HG02610 (cell line): ENCODE data around the gene TMEM221.
A peak's percentile ranks its signal among the peaks of the same experiment; 100 is the strongest.
"Not testable (repeated sequence)": the region's sequence is repeated elsewhere in the genome, so short reads cannot be mapped to it uniquely, and the experiment has no call there.

Experiments
- ATAC-seq: cut with Tn5 transposase; IDR thresholded peaks from one replicate; pipeline ENCODE4 v1.9.1; 2021; ENCODE audit warnings: mild to moderate bottlenecking, moderate library complexity; ENCODE audit not compliant: unreplicated experiment

TMEM221 gene

DNA sequence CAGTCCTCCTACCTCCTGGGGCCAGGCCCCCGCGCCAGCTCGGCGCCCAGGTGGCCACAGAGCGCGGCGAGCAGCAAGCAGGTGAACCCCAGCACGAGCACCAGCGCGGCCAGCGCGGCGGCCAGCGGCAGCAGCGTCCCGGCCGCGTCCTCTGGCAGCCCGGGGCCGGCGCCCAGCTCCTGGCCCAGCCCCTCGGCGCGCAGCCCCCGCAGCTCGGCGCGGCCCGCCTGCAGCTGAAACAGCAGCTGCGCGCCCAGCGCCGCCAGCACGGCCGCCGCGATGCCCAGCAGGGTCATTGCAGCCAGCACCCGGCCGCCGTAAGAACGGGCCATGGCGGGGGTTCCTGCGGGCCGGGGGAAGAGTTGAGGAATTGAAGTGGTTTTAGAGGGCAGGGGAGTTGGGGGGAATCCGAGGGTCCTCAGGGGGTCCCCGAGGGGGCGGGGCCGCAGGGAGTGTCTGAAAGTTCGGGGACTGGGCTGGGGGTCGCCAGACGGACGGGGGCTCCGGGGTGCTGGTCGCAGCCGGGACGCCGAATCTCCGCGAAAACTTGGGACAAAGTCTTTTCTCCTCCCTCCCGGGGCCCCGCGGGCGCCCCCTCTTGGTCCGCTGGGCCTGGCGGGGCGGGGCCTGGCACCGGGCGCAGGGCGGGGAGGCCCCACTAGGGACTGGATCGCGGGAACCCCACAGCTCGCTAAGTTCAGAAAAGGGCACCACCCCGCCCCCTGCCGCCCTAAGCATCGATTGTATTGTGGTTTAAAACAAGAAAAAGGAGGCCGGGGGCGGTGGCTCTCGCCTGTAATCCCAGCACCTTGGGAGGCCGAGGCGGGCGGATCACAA, at the start of gene TMEM221:
Gene TMEM221 (minus strand): TSS at position 538 of the 837 bp plus-strand sequence. CDS start 206 bp downstream, at position 332.
- no peak for ATAC-seq

DNA sequence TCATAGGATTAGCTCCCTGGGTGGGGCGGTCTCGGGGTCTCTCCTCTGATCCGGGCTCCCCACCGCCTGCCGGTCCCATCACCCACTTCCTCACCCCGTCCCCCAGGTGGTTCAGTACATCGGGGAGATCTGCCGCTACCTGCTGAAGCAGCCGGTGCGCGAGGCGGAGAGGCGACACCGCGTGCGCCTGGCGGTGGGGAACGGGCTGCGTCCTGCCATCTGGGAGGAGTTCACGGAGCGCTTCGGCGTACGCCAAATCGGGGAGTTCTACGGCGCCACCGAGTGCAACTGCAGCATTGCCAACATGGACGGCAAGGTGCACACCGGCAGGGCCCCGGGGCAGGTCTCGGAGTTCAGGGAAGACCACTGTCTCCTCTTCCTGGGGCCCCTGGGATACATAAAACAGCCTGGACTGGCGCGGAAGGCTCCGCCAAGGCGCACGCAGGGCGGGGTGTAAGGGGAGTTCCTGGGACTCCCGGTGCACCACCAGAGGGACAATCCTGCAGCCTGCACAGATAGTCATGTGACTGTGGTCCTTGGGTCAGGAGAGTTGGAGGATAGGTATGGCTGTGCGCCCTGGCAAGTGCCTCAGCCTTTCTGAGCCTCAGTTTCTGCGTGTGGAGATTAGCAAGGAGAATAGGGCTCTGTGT, 48.8 kb upstream of the TMEM221 start:
- no peak for ATAC-seq

DNA sequence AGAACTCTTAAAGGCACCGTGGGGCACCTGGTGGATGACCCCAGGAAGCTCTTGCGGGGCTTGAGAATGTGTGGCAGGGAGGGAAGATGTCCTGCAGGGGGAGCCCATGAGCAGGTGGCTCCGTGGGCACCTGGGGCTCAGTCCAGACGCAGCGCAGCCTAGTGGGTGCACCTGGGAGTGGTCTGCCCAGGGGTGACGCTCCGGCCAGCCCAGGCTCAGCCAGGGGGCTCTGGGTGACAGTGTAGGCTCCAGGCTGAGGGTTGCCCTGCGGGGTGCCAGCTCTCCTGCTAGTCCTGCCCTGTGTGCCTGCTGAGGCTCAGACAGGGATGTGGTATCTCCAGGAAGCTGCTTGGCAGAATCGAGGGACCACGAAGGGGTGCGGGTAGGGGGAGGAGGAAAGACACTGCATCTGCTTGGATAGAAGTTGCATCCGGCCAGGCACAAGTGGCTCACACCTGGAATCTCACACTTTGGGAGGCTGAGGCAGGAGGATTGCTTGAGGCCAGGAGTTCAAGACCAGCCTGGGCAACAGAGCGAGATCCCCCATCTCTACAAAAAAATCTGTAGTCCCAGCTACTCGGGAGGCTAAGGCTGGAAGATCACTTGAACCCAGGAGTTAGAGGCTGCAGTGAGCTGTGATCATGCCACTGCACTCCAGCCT, 48.0 kb upstream of the TMEM221 start:
- ATAC-seq = peak; percentile 73

DNA sequence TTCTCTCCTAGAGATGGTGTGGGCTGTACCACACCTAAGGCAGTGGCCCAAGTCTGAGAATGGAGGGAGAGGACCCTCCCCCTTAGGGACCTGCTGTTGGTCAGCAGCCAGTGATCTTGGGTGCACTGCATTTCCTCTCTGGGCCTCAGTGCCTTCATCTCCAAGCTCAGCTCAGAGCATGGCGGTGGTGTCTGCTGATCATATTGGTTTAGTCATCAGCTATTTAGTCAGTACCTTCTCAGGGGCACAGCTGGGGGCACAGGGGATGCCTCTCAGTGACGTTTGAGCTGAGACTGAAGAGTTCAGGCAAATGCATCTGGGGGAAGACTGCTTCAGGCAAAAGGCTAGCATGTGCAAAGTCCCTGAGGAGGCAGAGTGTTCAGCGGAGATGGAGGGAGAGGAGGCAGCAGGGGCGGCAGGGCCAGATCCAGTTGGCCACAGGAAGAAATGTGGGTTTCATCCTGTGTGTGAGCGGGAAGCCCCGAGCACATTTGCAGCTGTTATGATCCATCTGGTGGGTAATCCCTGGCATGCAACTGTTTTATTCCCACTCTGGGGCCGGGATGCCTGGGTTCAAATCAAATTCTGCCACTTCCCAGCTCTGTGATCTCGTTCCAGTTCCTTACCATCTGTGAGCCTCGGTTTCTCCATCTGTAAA, 47.3 kb upstream of the TMEM221 start:
- ATAC-seq = no peak

DNA sequence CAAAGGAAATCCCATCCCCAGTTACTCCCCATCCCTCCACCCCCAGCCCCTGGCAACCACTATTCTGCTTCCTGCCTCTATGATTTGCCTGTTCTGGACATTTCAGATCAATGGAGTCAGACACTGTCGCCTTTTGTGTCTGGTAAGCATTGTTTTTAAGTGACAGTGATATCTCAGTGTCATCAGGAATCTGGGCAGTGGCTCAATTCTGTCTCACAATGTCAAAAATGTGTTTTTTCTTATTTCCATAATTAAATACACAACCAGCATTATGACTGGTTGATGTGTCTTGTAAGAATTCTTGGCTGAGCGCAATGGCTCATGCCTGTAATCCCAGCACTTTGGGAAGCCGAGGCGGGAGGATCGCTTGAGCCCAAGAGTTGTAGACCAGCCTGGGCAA, 42.8 kb upstream of the TMEM221 start:
- no peak for ATAC-seq

DNA sequence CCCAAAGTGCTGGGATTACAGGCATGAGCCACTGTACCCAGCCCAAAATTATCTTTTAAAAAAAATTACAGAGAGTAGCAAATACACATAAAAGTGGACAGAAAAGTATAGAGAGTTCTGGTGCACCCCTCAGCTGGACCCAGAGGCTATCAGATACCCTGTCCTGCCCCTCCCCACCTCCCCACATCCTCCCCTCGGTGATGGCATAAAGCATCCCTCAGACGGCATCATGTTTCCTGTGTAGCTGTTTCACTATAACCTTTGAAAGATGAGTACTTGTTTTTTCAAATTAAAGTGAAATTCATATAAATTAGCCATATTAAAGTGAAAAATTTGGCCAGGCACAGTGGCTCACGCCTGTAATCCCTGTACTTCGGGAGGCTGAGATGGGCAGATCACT, 41.9 kb upstream of the TMEM221 start:
- no peak for ATAC-seq

DNA sequence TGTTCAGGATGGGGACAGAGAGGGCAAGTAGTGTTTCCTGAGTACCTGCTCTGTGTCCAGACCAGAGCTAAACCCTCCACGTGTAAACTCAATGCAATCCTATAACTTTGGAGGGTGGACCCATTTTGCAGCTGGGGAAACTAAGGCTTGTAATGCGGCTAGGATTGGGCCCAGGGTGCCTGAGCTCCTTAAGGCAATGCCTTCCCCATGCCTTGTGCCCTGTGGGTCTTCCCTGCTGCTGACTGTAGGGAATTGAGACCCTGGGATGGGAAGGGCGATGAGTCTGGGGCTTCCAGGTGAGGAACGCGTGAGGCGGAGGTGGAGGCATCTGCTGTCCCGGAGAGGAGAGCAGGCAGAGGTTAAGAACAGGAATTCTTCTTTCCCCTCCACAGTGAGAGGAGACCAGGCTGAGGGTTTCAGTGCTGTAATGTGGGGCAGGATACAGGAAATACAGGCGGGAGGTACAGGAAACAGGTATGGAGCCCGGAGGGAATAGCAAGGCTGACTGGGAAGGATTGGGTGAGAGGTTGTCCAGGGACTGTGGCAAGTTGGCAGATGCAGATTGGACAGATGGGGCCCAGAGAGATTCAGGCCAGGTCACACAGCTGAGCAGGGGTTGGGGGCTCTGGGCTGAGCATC, 41.0 kb upstream of the TMEM221 start:
- no peak for ATAC-seq

DNA sequence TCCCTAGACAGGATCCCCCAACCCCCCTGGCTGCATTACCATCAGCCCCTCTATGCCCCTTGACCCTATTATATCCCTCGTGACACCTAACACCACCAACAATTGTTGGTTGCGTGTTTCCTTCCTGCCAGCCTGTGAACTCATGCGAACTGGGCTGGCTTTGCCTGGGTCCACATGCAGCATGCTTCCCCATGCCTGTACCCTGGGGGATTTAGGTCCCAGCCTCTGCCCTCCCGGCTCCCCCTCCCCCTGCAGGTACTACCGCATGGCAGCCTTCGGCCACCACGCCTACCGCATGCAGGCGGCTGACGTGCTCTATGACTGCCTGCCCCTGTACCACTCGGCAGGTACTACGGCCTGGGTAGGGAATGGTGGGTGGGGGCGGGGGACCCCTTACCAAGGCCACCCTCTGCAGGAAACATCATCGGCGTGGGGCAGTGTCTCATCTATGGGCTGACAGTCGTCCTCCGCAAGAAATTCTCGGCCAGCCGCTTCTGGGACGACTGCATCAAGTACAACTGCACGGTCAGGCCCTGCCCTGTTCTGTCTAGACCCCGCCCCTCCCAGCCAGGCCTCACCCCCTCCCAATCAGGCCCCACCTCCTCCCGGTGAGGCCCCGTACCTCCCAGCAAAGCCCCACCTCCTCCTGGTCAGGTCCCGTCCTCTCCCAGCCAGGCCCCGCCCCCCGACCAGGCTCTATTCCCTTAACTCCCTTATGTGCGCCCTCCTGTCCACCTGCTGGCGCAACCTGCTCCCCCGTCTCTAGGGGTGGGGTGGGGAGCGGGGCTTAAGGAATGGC, 40.3 kb upstream of the TMEM221 start:
- ATAC-seq = no peak

DNA sequence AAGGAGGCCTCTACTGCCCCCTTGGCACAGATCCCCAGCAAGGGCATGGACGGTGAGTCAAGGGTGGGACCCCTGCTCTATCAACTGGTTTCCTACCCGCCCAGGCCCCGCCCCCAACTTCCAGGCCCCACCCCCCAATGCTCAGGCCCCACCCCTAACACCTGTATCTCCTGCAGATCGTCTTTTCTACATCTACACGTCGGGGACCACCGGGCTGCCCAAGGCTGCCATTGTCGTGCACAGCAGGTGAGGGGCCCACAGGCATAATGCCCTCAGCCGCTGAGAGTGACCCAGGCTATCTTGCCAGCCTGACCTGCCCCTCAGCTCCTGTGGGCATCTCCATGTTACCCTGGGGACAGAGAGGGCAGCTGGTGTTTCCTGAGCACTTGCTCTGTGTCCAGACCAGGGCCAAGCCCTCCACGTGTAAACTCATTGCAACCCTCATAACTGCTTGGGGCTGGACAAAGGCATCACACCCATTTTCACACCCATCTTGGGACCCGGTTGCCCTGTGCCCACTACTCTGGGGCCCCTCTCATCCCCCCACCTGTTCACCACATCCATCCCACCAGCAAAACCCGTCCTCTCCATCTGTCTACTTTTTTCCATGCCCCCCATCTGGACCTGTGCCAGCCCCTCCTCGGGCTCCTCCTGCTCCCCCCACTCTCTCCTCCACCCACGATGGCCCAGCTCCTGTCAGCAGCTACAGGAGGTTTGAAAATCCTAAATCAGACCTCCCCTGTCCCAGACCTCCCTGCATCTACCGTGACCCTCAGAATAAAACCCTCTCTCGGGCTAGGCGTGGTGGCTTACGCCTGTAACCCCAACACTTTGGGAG, 39.0 kb upstream of the TMEM221 start:
- ATAC-seq = no peak

DNA sequence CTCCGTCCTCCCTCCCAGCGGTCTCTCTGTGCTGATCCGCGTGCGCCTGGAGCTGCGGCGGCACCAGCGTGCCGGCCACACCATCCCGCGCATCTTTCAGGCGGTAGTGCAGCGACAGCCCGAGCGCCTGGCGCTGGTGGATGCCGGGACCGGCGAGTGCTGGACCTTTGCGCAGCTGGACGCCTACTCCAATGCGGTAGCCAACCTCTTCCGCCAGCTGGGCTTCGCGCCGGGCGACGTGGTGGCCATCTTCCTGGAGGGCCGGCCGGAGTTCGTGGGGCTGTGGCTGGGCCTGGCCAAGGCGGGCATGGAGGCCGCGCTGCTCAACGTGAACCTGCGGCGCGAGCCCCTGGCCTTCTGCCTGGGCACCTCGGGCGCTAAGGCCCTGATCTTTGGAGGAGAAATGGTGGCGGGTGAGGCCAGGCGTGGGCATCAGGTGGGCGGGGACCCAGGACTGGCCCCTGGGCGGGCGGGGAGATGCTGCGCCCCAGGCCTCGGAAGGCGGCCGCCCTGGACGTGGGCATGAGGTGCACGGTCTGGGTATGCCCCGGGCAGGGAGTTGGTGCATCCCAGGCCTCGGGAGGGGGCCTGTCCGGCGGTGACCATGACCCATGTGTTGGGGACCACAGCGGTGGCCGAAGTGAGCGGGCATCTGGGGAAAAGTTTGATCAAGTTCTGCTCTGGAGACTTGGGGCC, 38.2 kb upstream of the TMEM221 start:
- ATAC-seq = no peak

DNA sequence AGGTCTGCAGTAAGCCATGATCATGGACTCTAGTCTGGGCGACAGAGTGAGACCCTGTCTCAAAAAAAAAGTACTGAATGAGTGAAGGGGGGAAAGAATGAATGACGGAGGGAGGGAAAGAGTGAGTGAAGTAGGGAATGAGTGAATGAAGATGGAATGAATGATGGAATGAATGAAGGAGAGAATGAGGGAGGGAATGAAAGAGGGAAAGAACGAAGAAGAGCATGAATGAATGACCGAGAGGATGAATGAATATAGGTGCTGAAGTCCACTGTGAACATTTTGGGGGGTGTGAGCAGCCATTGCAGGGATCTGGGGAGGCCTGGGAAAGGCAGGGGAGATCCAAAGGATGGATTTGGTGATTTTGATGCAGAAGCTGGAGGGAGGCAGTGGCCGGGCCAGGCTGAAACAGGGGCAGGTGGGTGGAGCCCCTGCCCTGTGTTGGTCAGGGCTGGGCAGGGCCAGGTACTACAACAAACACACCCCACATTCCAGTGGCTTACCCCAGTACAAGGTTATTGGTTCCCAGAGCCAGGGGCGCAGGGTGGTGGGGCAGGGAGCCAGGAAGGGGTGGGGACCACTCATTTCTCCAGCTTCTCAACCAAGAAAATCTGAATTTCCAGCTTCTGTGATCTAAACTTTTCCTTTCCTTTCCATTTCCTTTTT, 36.2 kb upstream of the TMEM221 start:
- ATAC-seq = no peak

DNA sequence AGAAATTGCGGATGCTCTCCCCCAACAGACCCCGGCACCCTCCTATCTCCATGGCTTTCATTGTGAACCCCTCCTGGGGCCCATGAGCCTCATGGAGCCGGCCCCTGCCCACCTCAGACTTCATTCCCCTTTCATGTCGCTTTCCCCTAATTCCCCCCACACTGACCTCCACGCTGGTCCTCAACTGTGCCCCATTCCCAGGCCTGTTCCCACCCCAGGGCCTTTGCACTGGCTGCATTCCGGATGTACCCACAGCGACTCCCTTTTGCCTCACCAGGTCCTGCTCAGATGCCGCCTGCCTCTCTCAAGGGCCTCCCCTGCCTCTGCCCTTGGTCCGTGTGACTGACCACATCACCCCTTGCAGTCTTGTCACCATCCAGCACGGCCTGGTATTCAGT, 35.1 kb upstream of the TMEM221 start:
- no peak for ATAC-seq

DNA sequence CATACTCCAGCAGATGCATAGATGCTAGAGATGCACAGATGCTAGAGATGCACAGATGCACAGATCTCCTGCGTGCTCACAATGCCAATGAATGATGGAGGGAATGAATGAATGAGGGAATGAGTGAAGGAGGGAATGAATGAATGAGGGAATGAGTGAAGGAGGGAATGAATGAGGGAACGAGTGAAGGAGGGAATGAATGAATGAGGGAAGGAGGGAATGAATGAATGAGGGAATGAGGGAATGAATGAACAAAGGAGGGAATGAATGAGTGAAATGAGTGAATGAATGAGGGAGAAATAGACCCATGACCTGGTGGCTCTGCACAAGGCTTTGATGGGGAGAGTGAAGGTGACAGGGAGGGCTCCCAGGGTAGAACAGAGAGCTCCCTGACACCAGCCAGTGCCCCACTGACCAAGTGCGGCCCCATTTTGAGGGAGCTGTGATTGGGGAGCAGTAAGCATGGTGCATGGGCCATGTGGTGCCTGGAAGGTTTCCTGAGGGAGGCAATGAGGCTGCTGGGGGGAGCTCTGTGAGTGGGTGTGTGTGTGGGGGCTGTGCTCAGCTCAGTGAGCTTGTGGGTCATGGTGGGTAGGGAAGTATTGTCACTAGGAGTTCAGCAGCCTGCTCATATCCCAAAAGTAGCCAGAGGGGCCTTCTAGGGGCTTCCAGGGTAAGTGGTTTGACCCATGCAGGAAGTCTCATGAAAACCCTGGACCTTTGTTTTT, 34.6 kb upstream of the TMEM221 start:
- ATAC-seq = no peak

DNA sequence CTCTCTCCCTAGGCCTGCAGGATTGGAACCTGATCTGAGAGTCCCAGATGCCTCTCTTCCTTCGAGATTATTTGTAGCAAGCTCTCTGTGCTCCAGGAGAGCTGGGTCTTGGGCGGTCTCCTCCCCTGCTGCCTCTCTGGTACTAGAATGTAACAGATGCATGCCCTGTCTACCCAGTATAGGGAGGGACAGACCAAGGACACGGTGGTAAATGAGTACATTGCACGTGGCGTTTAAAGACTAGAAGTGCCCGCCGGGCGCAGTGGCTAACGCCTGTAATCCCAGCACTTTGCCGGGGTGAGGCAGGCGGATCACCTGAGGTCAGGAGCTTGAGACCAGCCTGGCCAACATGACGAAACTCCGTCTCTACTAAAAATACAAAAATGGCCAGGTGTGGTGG, 33.5 kb upstream of the TMEM221 start:
- ATAC-seq = no peak

DNA sequence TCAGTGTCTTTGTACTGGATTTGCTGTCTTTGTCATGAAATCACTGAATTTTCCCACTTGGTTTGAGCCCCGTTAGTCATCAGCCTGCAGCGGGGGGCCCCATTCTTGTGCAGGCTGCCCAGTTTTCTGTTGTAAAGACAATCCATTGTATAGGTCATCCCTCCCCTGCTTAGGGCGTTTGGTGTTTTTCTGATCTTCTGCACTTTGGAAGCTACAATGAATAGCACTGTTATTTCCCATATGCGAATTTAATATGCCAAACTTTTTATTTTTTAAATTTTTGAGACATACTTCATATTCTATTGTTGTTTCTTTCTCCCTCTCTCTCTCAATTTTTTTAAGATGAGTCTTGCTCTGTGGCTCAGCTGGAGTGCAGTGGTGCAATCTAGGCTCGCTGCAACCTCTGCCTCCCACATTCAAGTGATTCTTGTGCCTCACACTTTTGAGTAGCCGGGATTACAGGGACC, 30.9 kb upstream of the TMEM221 start:
- ATAC-seq = no peak

DNA sequence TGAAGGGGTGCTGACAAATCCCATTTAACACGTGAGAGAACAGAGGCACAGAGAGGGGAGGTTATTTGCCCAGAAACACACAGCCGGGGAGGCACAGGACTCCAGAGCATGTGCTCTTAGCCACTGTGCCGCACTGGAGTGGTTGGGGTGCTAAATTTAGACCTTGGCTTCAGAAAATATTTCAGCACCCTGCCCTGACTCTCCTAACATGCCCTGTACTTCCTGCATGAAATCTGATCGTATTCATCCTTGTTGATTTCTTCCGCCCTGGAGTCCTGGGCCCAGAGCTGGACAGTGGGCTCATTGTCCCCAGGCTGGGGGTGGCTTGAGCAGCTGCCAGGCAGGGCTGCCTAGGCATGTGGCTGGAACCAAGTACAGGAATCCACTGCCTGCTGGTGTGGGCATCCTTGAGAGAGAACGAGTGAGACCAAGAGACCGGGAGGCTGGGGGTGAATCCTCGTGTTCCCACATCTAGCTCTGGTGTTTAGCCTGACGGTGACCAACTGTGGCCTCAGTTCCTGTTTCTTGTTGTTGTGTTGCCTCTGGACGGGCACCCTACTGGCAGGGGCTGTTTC, 27.2 kb upstream of the TMEM221 start:
- no peak for ATAC-seq

DNA sequence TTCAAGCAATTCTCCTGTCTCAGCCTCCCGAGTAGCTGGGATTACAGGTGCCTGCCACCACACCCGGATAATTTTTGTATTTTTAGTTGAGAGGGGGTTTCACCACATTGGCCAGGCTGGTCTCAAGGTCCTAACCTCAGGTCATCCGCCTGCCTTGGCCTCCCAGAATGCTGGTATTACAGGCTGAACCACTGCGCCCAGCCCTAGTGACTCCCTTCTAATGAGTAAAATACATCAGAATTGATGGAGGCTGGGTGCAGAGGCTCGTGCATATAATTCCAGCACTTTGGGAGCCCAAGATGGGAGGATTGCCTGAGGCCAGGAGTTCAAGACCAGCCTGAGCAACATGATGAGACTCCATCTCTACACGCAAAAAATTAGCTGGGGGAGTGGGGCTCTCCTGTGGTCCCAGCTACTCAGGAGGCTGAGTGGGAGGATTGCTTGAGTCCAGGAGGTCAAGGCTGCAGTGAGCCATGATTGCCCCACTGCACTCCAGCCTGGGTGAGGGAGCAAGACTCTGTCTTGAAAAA, 26.6 kb upstream of the TMEM221 start:
- ATAC-seq = not testable (repeated sequence)
